Gastroesophageal sphincter (tissue), 4 donors: ENCODE results near the gene TARS1. TPM values are rescaled to one million over a fixed set of nuclear protein-coding genes. Genes with fewer than 3 reads are reported as not detected.

Source experiments
- ATAC-seq: fragments of 150-250 bp; one replicate; pipeline ENCODE4 v1.9.1; 2016; ENCODE audit warnings: mild to moderate bottlenecking, moderate library complexity
- H3K27ac ChIP-seq, 4 donors: fragments of 200-600 bp; sonication (generic) in 3 of 4; 1 replicate in 3 of 4; 2 replicates in 1 of 4; pipeline ENCODE4 v1.5.1; 2016 to 2019
- H3K27me3 ChIP-seq: fragments of 200-600 bp; sonication (generic); one replicate; pipeline ENCODE4 v1.5.1; 2019
- H3K36me3 ChIP-seq, 2 donors: fragments of 200-600 bp; sonication (generic); one replicate each; pipeline ENCODE4 v1.5.1; 2019; ENCODE audit warnings: control low read depth in 1 of 2
- H3K4me1 ChIP-seq, 3 donors: fragments of 200-600 bp; sonication (generic); 1 replicate in 2 of 3; 2 replicates in 1 of 3; pipeline ENCODE4 v1.5.1; 2016 to 2019; ENCODE audit warnings: control low read depth in 2 of 3
- H3K4me3 ChIP-seq, 2 donors: fragments of 200-600 bp; sonication (generic); one replicate each; pipeline ENCODE4 v1.5.1; 2019; ENCODE audit warnings: mild to moderate bottlenecking in 1 of 2, moderate library complexity in 1 of 2
- H3K9me3 ChIP-seq, 3 donors: fragments of 200-600 bp; sonication (generic); one replicate each; pipeline ENCODE4 v1.5.1; 2017 to 2019; ENCODE audit warnings: control low read depth in 2 of 3
- CTCF ChIP-seq, 4 experiments: fragments of 200-600 bp in 2 of 4; fragments of 450-650 bp in 2 of 4; sonication (generic) in 1 of 4; IDR thresholded peaks; one replicate each; pipeline ENCODE4 v1.5.1; 2017 to 2019; ENCODE audit warnings: antibody characterized with exemption in 4 of 4, mild to moderate bottlenecking in 2 of 4, moderate library complexity in 2 of 4
- EP300 ChIP-seq: sonication (generic); formaldehyde crosslinking; IDR thresholded peaks from one replicate; pipeline ENCODE4 v1.6.1; 2017; ENCODE audit warnings: antibody characterized with exemption, mild to moderate bottlenecking
- POLR2A ChIP-seq, 2 donors: fragments of 450-650 bp; IDR thresholded peaks; one replicate each; pipeline ENCODE4 v1.6.1; 2017; ENCODE audit warnings: antibody characterized with exemption in 2 of 2, mild to moderate bottlenecking in 2 of 2, moderate library complexity in 1 of 2
- POLR2AphosphoS5 ChIP-seq: sonication (generic); formaldehyde crosslinking; IDR thresholded peaks from one replicate; pipeline ENCODE4 v1.6.1; 2017; ENCODE audit warnings: antibody characterized with exemption
- WGBS, 2 donors: methylation state at CpG; one replicate each; pipeline ENCODE4 v1.1.5; 2018; ENCODE audit warnings: low coverage in 1 of 2; 5-methylcytosine and 5-hydroxymethylcytosine counted together
- total RNA-seq, 4 donors: library from RNA; depleted of rRNA; stranded (reverse); fragments of >200 nt; gene quantifications; one replicate each; pipeline ENCODE4 v1.1.0, GENCODE V29; 2016

The TARS1 gene
- total RNA-seq, 4 donors from 2014 or later, result 79.9 to 118 (median 86.7) TPM

GRCh38 chr5:33448118-33448517 is 7.4 kb downstream of the TARS1 start:
- Histone ChIP-seq H3K9me3 (no peaks in the 10 kb centered on the region), H3K27me3 (no peaks in the 10 kb centered on the region), H3K36me3 (peaks cover 0 to 69% of the 10 kb centered on the region in 2 donors), H3K27ac (no peak overlapping the region), H3K4me1 (peaks cover 0 to 34% (median 0%) of the 10 kb centered on the region in 3 donors), H3K4me3 (no peak overlapping the region)
- WGBS, 2 donors, result 80 to 92% methylated on average over 3 of the region's 3 CpGs
- TF ChIP-seq POLR2AphosphoS5 (no peak), EP300 (no peak), CTCF (IDR thresholded peaks at IDR 0.05) (no peak), POLR2A (IDR thresholded peaks at IDR 0.05) (no peak)
- ATAC-seq, result no peak

- Histone ChIP-seq H3K36me3 (peaks cover 28 to 97% of the 10 kb centered on the region in 2 donors), H3K27ac (no peak overlapping the region), H3K4me3 (no peak overlapping the region), H3K9me3 (no peaks in the 10 kb centered on the region), H3K4me1 (peaks cover 0 to 4% (median 0%) of the 10 kb centered on the region in 3 donors), H3K27me3 (no peaks in the 10 kb centered on the region)
- no peak for TF ChIP-seq EP300
- peak; percentile 19 for TF ChIP-seq POLR2AphosphoS5
- ATAC-seq, result peak; percentile 28
- 18 to 22% methylated on average over 2 of the region's 2 CpGs for WGBS, 2 donors
Measured at GRCh38 chr5:33457126-33457525, 16.4 kb downstream of the TARS1 start.

GRCh38 chr5:33457817-33458216 is 17.1 kb downstream of the TARS1 start:
- no peaks in the 10 kb centered on the region for H3K9me3 ChIP-seq
- H3K27me3 ChIP-seq, result no peaks in the 10 kb centered on the region
- peaks cover 0 to 4% (median 0%) of the 10 kb centered on the region in 3 donors for H3K4me1 ChIP-seq
- 100% methylated on average over 1 of the region's 1 CpG; no CpG with 5 or more reads in 1 of the 2 donors for WGBS, 2 donors
- H3K36me3 ChIP-seq, result peaks cover 31 to 98% of the 10 kb centered on the region in 2 donors
- no peak for ATAC-seq
- H3K27ac ChIP-seq, result no peak overlapping the region
- TF ChIP-seq CTCF (IDR thresholded peaks at IDR 0.05) (no peak), EP300 (no peak), POLR2A (IDR thresholded peaks at IDR 0.05) (no peak), POLR2AphosphoS5 (no peak)
- no peak overlapping the region for H3K4me3 ChIP-seq

GRCh38 chr5:33460210-33460609 is 19.4 kb downstream of the TARS1 start:
- Histone ChIP-seq H3K36me3 (peaks cover 27 to 100% of the 10 kb centered on the region in 2 donors), H3K27ac (no peak overlapping the region), H3K4me3 (no peak overlapping the region), H3K9me3 (no peaks in the 10 kb centered on the region), H3K4me1 (peaks cover 0 to 4% (median 0%) of the 10 kb centered on the region in 3 donors), H3K27me3 (no peaks in the 10 kb centered on the region)
- no peak for TF ChIP-seq CTCF (IDR thresholded peaks at IDR 0.05)
- TF ChIP-seq POLR2A (IDR thresholded peaks at IDR 0.05), result no peak
- no peak for TF ChIP-seq POLR2AphosphoS5
- TF ChIP-seq EP300, result no peak
- no peak for ATAC-seq
- 95% methylated on average over 2 of the region's 2 CpGs; no CpG with 5 or more reads in 1 of the 2 donors for WGBS, 2 donors

GRCh38 chr5:33462456-33462855 is 21.7 kb downstream of the TARS1 start:
- no peak for TF ChIP-seq POLR2A (IDR thresholded peaks at IDR 0.05)
- no peak for TF ChIP-seq POLR2AphosphoS5
- TF ChIP-seq EP300, result no peak
- no peak for TF ChIP-seq CTCF (IDR thresholded peaks at IDR 0.05)
- WGBS, 2 donors, result 27 to 50% methylated on average over 3 of the region's 3 CpGs
- Histone ChIP-seq H3K27me3 (no peaks in the 10 kb centered on the region), H3K9me3 (no peaks in the 10 kb centered on the region), H3K27ac (no peak overlapping the region), H3K4me3 (no peak overlapping the region), H3K36me3 (peaks cover 17 to 98% of the 10 kb centered on the region in 2 donors), H3K4me1 (no peaks in the 10 kb centered on the region)
- ATAC-seq, result no peak
